Activated naive CD8-positive, alpha-beta T cell (primary cell): ENCODE measurements around the gene TMOD1.

Source experiments
- H3K27ac Mint-ChIP-seq: one replicate; pipeline ENCODE4 v1.8.0; 2021; ENCODE audit warnings: mixed read lengths
- H3K27me3 Mint-ChIP-seq: one replicate; pipeline ENCODE4 v1.8.0; 2021; ENCODE audit warnings: mixed read lengths
- H3K36me3 Mint-ChIP-seq: one replicate; pipeline ENCODE4 v1.8.0; 2021; ENCODE audit warnings: mixed read lengths
- H3K4me1 Mint-ChIP-seq: one replicate; pipeline ENCODE4 v1.8.0; 2021; ENCODE audit warnings: low read depth, mixed read lengths
- H3K4me3 Mint-ChIP-seq: one replicate; pipeline ENCODE4 v1.8.0; 2021; ENCODE audit warnings: mild to moderate bottlenecking, mixed read lengths
- H3K9me3 Mint-ChIP-seq: one replicate; pipeline ENCODE4 v1.8.0; 2021; ENCODE audit warnings: low read depth, mixed read lengths

Gene TMOD1

DNA sequence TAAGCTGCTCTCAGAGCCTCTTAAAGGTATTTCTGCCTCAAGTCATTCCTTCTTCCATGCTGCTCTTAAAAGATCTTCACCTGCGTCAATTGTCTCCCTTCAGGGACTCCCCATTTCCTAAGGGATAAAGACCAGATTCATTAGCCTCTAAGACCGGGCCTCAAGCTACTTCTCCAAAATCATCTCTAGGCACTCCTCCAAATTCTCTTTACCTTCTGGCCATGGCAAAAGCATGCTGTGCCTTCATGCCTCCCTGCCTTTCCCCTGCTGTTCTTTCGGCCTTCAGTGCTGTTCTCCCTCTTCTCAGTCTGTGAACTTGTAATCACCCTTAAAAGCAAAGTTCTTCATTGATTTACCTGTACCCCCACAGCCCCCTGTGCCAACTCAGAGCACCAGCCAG, 4.4 kb downstream of the TMOD1 start:
- Mint-ChIP-seq H3K27ac (no peak overlapping the region), H3K4me3 (no peak overlapping the region), H3K36me3 (no peaks in the 10 kb centered on the region)

DNA sequence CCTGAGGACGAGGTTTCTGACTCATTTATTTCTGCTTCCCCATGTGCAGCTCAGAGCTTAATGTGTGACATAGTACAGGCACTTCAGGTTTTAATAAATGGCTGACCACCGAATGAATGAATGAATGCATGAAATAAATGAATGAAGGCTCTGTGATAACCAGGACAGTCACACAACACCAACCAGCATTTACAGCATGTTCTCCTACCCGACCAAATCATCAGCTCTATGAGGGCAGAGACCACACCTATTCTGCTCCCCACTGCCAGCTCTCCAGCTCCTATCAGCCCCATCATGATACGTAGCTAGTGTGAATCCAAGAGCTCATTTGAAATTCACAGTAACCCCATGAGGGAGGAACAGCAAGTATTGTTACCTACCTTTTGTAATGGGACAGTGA, 4.8 kb downstream of the TMOD1 start:
- peaks cover 7% of the 10 kb centered on the region for H3K4me1 Mint-ChIP-seq
- H3K9me3 Mint-ChIP-seq = no peaks in the 10 kb centered on the region
- peaks cover 26% of the 10 kb centered on the region for H3K27me3 Mint-ChIP-seq
- H3K4me3 Mint-ChIP-seq = no peak overlapping the region
- no peak overlapping the region for H3K27ac Mint-ChIP-seq
- no peaks in the 10 kb centered on the region for H3K36me3 Mint-ChIP-seq

More for the DNA sequence above, 4.4 kb downstream of the TMOD1 start:
- H3K9me3 Mint-ChIP-seq = no peaks in the 10 kb centered on the region
- H3K4me1 Mint-ChIP-seq = peaks cover 9% of the 10 kb centered on the region
- H3K27me3 Mint-ChIP-seq = peaks cover 30% of the 10 kb centered on the region

DNA sequence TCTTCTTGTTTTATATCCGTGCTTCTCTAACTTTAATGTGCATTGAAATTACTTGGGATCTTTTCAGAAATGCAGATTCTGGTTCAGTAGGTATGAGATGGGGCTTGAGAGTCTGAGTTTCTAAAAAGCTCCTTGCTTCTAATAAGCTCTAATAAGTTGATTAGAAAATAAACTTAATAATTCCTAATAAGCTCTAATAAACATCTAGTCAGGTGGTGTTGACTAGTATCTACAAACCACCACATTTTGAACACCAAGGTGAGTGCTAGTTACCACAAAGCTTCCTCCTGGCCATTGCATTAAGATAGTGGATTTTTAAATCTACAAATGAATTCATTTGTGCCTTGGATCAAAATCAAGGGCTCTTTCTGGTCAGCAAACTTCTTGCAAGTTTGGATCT, 5.3 kb downstream of the TMOD1 start:
- Mint-ChIP-seq H3K4me1 (peaks cover 7% of the 10 kb centered on the region), H3K4me3 (no peak overlapping the region), H3K9me3 (no peaks in the 10 kb centered on the region), H3K36me3 (no peaks in the 10 kb centered on the region), H3K27ac (no peak overlapping the region), H3K27me3 (peaks cover 26% of the 10 kb centered on the region)

DNA sequence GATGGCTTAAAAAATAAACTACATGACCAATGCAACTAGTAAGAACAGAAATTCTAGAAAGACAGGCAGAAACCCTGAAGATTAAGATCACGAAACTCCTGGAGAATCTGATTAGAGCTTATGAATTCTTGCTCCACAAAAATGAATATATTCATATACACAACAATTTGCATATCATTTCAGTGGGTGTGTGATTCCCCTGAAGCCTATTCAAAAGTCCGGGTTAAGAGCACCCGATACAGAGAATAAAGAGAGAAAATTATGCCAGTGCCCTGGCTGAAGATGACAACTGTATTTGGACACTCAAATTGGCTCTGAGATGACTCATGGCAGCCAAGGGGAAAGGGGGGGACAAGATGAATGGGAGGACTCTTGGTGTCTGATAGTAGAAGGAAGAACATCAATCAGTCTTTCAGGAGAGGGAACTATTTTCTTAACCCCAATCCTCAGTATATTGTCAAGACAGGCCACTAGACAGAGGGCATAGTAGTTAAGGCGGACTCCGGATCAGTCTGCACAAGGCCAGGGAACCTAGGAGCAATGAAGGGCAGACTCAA, 6.0 kb downstream of the TMOD1 start:
- H3K27me3 Mint-ChIP-seq = peaks cover 26% of the 10 kb centered on the region
- H3K4me1 Mint-ChIP-seq = peaks cover 7% of the 10 kb centered on the region
- H3K9me3 Mint-ChIP-seq = no peaks in the 10 kb centered on the region
- no peak overlapping the region for H3K27ac Mint-ChIP-seq
- H3K4me3 Mint-ChIP-seq = no peak overlapping the region
- no peaks in the 10 kb centered on the region for H3K36me3 Mint-ChIP-seq

DNA sequence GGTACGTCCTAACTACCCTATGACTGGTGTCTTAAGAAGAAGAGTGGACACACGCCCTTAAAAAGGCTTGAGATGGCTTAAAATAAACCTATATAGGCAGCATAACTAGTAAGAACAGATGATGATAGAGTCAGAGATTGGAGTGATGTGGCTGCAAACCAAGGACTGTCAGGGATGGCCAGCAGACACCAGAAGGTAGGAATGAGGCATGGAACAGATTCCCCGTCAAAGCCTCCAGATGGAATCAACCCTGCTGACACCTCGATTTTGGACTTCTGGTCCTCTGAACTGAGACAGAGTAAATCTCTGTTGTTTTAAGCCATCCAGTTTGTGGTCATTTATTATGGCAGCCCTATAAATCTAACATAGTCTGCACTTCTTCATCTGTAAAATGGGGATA, 7.4 kb downstream of the TMOD1 start:
- Mint-ChIP-seq H3K36me3 (no peaks in the 10 kb centered on the region), H3K27me3 (peaks cover 13% of the 10 kb centered on the region), H3K4me1 (no peaks in the 10 kb centered on the region), H3K27ac (no peak overlapping the region), H3K9me3 (no peaks in the 10 kb centered on the region), H3K4me3 (no peak overlapping the region)

DNA sequence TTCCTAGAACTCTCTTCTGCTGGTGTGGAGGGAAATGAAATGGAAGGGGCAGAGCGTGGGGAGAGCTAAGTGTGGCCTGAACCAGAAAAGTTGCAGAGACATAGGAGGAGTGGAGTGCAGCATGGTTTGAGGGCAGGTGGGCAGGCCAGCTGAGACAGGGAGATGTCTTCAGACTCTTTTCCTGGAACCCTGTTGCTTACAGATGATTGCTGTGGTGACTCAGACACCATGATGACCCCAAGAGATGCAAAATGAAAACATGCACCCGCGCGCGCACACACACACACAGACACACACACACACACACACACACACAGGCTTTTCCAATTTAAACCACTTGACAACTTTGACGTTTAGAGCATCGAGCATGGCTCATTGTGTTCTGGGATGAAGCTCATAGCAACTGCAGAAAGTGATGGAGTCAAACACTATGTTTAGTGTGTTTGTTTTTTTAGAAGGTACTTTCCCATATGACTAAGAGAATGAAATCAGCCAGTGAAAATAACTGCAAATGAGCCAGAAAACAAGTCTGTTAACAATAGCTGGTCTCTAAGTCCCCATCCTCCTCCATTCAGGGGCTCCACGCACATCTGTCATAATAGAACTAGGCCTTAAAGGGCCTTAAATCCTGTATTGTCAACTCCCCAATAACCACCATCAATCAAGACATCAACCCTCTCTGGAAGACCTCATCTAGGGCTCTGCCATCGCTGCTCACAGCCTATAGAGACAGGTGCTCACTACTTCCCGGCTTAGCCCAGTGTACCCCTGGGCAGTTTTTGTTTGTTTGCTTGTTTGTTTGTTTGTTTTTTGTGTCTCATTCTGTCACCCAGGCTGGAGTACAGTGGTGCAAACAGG, 9.6 kb downstream of the TMOD1 start:
- Mint-ChIP-seq H3K27me3 (peaks cover 3% of the 10 kb centered on the region), H3K4me3 (no peak overlapping the region), H3K9me3 (no peaks in the 10 kb centered on the region), H3K36me3 (no peaks in the 10 kb centered on the region), H3K27ac (no peak overlapping the region), H3K4me1 (no peaks in the 10 kb centered on the region)

DNA sequence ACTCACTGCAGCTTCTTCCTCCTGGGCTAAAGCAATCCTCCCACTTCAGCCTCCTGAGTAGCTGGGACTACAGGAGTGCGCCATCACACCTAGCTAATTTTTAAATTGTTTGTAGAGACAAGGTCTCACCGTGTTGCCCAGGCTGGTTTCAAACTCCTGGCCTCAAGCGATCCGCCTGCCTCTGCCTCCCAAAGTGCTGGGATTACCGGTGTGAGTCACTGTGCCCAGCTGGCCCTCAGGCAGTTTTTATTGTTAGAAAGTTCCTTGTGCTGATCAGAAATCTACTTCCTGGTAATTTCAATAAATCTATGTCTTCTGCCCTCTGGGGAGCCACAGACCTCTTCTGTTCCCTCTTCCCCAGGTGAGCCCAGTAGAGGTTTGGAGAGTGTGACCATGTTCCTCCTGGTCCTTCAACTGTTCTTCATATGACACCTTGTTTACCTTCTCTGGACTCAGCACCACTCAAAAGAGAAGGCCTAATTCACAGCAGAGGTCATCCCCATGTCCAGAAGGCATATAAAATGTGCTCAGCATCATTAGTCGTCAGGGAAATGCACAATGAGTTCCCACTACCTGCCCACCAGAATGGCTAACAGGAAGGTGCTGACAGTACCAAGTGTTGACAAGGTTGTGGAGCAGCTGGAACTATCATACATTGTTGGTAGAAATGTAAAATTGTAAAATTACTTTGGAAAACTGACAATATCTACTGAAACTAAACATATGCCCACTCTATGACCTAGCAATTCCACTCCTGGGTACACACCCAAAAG, 10.4 kb downstream of the TMOD1 start:
- Mint-ChIP-seq H3K27ac (no peak overlapping the region), H3K4me3 (no peak overlapping the region), H3K9me3 (no peaks in the 10 kb centered on the region), H3K36me3 (no peaks in the 10 kb centered on the region), H3K27me3 (peaks cover 7% of the 10 kb centered on the region), H3K4me1 (no peaks in the 10 kb centered on the region)

DNA sequence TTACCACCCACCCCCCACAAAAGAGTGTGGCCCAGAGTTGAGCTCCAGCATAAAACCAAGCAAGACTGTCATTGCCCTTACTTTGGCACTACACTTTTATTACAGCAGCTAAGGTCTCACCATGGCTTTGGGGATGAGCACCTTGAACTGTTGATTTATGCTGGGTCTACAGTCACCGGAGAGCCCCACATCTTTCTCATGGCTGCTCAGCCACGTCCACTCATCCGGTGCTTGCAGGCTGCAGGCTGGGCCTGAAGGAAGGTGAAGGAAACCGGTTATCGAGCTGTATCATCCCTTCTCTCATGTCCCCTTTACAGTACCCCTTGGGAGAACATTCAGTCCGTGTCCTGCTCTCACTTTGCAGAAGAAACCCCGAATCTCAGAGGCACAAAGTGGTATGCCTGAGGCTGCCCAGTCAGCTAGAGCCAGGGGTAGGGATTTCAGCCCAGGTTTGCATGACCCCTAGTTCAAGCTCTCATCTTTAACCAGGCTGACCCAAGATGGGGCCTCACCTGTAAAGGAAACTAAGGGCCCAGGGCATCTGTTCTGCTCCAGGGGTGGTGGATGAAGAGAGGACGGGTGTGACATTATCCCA, 11.6 kb downstream of the TMOD1 start:
- Mint-ChIP-seq H3K9me3 (no peaks in the 10 kb centered on the region), H3K36me3 (no peaks in the 10 kb centered on the region), H3K27ac (no peak overlapping the region), H3K4me3 (no peak overlapping the region), H3K27me3 (peaks cover 12% of the 10 kb centered on the region), H3K4me1 (no peaks in the 10 kb centered on the region)

DNA sequence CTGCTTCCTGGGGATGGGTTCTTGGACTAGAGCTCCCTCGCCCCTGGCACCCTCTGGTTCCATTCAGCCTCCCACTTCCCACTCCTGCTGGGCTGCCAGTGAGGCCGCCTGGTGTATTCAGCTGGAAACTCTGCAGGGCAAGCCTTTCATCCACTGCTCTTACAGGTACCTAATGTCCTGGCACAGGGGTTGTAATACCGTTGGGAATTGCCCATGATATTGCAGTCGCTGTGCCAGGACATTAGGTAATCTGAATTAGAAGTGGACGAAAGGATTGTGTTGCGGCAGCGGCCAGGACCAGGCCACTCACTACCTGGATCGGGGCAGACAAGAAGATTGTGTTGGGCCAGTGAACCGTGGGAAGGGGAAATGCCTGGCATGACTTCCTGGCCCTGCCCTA, 13.1 kb downstream of the TMOD1 start:
- Mint-ChIP-seq H3K27me3 (peaks cover 20% of the 10 kb centered on the region), H3K27ac (no peak overlapping the region), H3K36me3 (no peaks in the 10 kb centered on the region), H3K4me3 (no peak overlapping the region), H3K9me3 (no peaks in the 10 kb centered on the region), H3K4me1 (peaks cover 3% of the 10 kb centered on the region)

DNA sequence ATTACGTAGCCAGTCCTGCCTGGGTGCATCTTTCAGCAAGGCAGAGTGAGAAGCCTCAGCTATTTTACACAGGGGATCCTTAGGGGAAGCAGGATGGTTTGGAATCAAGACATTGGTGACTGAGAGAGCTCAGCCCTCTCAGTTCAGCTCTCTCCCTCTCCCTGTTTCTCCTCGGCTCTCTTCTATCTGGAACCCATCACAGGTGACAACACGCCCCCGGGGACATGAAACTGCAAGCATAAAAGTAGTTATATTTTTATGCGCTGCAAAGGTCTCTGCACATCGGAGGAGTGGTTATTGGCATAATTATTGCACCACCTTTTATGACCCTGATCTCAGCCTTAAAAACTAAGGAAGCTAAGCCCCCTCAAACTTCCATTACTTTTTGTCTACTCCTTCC, 14.2 kb downstream of the TMOD1 start:
- Mint-ChIP-seq H3K27me3 (peaks cover 20% of the 10 kb centered on the region), H3K4me1 (peaks cover 3% of the 10 kb centered on the region), H3K4me3 (no peak overlapping the region), H3K36me3 (no peaks in the 10 kb centered on the region), H3K27ac (no peak overlapping the region), H3K9me3 (no peaks in the 10 kb centered on the region)

DNA sequence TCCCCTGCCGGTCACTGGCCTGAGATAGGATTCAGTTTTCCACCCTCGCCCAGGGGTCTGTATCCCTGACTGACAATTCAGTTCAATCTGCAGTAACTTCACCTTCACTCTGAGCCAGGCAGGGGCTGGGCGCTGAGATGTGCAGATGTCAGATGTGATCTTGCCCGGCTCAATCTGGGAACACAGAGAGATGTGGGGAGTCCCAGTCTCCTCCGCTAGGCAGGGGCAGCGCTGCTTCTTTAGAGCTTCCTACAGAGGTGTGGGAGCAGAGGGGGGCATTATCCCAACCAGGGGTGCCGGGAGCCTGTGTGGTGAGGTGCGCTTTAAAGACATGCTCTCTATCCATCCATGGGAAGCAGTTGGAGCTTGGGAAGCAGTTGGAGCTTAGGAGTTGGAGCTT, 14.6 kb downstream of the TMOD1 start:
- Mint-ChIP-seq H3K36me3 (no peaks in the 10 kb centered on the region), H3K9me3 (no peaks in the 10 kb centered on the region), H3K27me3 (peaks cover 19% of the 10 kb centered on the region), H3K4me1 (peaks cover 3% of the 10 kb centered on the region), H3K27ac (no peak overlapping the region), H3K4me3 (no peak overlapping the region)

DNA sequence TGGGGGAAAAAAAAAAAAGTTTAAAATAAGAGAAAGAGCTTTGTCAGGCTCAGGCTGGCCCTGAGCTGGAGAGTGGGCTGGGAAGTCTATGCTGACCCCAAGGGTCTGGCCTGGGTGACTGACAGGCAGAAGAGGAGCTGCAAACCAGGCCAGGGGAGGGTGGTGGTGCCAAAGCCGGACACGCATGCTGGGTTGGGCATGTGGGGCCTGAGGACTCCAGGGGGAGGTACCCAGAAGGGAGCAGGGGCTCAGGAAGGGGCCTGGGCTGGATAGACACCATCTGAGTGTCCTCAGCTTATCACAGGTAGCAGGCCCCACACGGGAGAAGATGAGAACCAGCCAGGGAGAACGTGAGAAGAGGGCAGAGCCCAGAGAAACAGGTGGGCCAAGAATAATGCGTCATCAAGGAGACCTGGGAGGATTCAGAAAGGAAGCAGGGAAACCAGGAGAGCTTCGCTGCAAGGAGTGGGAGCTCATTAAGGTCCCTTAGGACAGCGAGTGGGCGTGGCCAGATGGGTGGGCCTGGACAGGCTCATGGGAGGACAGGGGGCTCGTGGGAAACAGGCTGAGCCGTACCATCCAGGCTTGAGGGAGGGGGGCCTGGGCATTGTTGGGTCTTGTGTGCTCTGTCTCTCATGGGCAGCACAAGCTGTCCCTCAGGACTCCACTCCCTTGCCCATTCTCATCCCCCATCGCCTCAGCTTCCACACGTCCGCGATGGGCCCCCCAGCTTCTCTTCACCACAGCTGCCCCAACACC, 16.0 kb downstream of the TMOD1 start:
- Mint-ChIP-seq H3K9me3 (no peaks in the 10 kb centered on the region), H3K4me1 (peaks cover 3% of the 10 kb centered on the region), H3K4me3 (no peak overlapping the region), H3K36me3 (no peaks in the 10 kb centered on the region), H3K27ac (no peak overlapping the region), H3K27me3 (peaks cover 19% of the 10 kb centered on the region)

DNA sequence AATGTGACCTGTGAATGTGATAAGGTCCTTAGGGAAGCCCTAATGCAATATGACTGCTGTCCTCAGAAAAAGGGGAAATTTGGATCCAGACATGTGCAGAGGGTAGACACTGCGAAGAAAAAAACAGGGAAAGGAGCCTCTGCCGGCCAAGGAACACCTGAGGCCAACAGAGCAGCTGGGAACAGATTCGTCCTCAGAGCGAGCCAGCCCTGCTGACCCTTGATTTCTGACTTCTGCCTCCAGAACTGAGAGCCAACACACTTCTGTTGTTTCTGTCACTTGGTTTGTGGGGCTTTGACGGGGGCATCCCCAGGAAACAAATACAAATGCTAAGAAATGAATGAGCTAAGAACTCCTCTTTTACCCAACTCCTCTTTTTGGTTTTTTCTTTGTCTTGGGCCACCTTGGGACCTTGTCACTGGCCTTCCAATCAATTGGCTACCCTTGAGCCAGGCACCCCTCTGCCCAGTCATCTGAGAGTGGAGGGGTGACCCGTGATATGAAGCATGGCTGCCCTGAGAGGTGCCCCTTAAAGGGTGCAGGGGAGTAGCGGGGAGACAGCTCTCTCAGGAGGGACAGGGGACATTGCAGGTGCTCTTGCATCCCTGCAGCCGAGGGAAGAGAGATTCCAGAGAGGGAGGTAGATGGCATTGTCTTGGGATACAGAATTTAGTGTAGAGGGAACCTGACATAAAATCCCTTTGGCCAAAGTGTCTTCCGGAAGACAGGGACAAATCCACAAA, 16.9 kb downstream of the TMOD1 start:
- H3K9me3 Mint-ChIP-seq = no peaks in the 10 kb centered on the region
- H3K36me3 Mint-ChIP-seq = no peaks in the 10 kb centered on the region

DNA sequence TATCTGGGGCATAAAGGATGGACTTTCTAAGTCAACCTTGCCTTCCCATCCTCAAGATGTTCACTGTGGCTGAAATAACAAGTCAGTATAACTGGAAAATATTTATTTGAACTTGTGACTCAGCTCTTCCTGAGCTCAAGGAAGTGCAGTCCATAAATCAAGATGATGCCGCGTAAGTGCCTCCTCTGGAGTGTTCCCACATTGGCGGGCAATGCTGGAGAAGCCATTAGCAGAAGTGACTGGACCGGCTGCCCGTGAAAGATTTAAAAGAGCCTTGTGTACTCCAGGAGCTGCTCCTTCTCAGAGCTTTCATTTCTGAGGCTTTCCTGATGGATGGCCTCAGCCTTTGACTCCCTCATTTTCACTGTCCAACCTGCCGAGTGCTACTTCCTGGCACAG, 17.4 kb downstream of the TMOD1 start:
- Mint-ChIP-seq H3K27ac (no peak overlapping the region), H3K9me3 (no peaks in the 10 kb centered on the region), H3K4me3 (no peak overlapping the region), H3K36me3 (no peaks in the 10 kb centered on the region), H3K4me1 (peaks cover 3% of the 10 kb centered on the region), H3K27me3 (peaks cover 19% of the 10 kb centered on the region)

More for the DNA sequence above, 16.9 kb downstream of the TMOD1 start:
- H3K27ac Mint-ChIP-seq = no peak overlapping the region
- peaks cover 19% of the 10 kb centered on the region for H3K27me3 Mint-ChIP-seq
- no peak overlapping the region for H3K4me3 Mint-ChIP-seq
- peaks cover 3% of the 10 kb centered on the region for H3K4me1 Mint-ChIP-seq
